Parathyroid adenoma (tissue), 2 donors: ENCODE results near the gene GRIK3.

ENCODE experiments used
- H2AFZ ChIP-seq: fragments of 300-600 bp; sonication (generic); one replicate; pipeline ENCODE4 v1.7.0; 2017; ENCODE audit warnings: antibody characterized with exemption, mild to moderate bottlenecking
- H3K27ac ChIP-seq: fragments of 300-600 bp; sonication (generic); one replicate; pipeline ENCODE4 v1.7.0; 2017
- H3K27me3 ChIP-seq: fragments of 300-600 bp; sonication (generic); one replicate; pipeline ENCODE4 v1.7.0; 2017; ENCODE audit warnings: low read length; ENCODE audit not compliant: control insufficient read depth, insufficient read depth
- H3K36me3 ChIP-seq: fragments of 300-600 bp; sonication (generic); one replicate; pipeline ENCODE4 v1.7.0; 2017; ENCODE audit warnings: low read length; ENCODE audit not compliant: control insufficient read depth, insufficient read depth
- H3K4me1 ChIP-seq: fragments of 300-600 bp; sonication (generic); one replicate; pipeline ENCODE4 v1.7.0; 2017; ENCODE audit warnings: control low read depth
- H3K4me2 ChIP-seq: fragments of 300-600 bp; sonication (generic); one replicate; pipeline ENCODE4 v1.7.0; 2017; ENCODE audit warnings: low read length
- H3K4me3 ChIP-seq: fragments of 300-600 bp; sonication (generic); one replicate; pipeline ENCODE4 v1.7.0; 2017; ENCODE audit warnings: low read depth, low read length
- H3K79me2 ChIP-seq: fragments of 300-600 bp; sonication (generic); one replicate; pipeline ENCODE4 v1.7.0; 2017; ENCODE audit warnings: control low read depth
- H3K9ac ChIP-seq: fragments of 300-600 bp; sonication (generic); one replicate; pipeline ENCODE4 v1.7.0; 2017; ENCODE audit warnings: mild to moderate bottlenecking
- H3K9me3 ChIP-seq: fragments of 300-600 bp; sonication (generic); one replicate; pipeline ENCODE4 v1.7.0; 2017; ENCODE audit warnings: low read length; ENCODE audit not compliant: control insufficient read depth
- TF ChIP-seq, protein P1 (sequence below): fragments of 300-600 bp; sonication (generic); IDR thresholded peaks from one replicate; pipeline ENCODE4 v1.7.0; 2017; ENCODE audit warnings: antibody characterized with exemption, mild to moderate bottlenecking
- donor health status: primary hyperparathyroidism.

The GRIK3 gene

DNA sequence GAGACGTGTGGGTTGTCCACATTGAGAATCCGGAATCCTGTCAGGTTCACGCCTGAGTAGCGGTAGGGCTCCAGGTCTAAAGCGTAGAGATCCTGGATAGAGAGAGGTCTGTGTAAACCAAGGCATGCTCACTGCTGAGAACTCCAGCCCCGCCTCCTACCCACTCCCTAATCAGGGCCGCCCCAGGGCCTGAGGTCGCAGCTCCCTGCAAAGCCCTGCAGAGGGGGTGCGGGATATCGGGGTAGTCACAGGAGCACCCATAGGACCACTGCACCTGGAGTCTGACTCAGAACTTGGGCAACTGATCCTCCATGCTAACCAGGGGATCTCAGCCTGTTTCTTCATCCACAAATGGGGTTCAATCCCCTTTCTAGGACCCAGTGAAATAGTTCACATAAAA, 174.4 kb downstream of the GRIK3 start:
- no peak overlapping the region for H3K4me3 ChIP-seq
- no peaks in the 10 kb centered on the region for H3K27me3 ChIP-seq
- H3K9ac ChIP-seq: no peak overlapping the region
- no peak overlapping the region for H3K4me2 ChIP-seq
- no peaks in the 10 kb centered on the region for H3K9me3 ChIP-seq
- no peaks in the 10 kb centered on the region for H3K4me1 ChIP-seq
- no peak overlapping the region for H3K27ac ChIP-seq
- H3K36me3 ChIP-seq: no peaks in the 10 kb centered on the region
- H3K79me2 ChIP-seq: no peaks in the 10 kb centered on the region
- TF ChIP-seq, protein P1, sequence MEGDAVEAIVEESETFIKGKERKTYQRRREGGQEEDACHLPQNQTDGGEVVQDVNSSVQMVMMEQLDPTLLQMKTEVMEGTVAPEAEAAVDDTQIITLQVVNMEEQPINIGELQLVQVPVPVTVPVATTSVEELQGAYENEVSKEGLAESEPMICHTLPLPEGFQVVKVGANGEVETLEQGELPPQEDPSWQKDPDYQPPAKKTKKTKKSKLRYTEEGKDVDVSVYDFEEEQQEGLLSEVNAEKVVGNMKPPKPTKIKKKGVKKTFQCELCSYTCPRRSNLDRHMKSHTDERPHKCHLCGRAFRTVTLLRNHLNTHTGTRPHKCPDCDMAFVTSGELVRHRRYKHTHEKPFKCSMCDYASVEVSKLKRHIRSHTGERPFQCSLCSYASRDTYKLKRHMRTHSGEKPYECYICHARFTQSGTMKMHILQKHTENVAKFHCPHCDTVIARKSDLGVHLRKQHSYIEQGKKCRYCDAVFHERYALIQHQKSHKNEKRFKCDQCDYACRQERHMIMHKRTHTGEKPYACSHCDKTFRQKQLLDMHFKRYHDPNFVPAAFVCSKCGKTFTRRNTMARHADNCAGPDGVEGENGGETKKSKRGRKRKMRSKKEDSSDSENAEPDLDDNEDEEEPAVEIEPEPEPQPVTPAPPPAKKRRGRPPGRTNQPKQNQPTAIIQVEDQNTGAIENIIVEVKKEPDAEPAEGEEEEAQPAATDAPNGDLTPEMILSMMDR: no peak
- H2AFZ ChIP-seq: no peak overlapping the region

DNA sequence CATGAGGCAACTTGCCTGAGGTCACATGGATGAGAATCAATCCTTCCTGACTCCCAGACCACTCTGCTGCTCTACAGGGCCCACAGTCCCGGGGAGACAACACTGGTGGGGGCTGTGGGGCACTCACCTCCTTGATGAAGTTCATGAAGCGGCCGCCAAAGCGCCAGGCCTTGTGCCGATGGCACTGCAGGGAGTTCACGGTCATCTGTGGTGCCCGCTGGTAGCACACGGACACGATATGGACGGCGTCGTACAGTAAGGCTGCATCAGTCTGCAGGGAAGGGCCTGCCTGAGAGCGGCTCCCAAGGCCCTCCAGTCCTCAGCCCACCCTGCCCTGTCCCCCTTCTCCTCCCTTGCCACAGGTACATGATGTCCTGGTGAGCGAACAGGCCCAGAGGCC, 175.3 kb downstream of the GRIK3 start:
- Histone ChIP-seq H3K27me3 (no peaks in the 10 kb centered on the region), H3K36me3 (no peaks in the 10 kb centered on the region), H3K79me2 (no peaks in the 10 kb centered on the region), H2AFZ (no peak overlapping the region), H3K4me3 (no peak overlapping the region), H3K9ac (no peak overlapping the region), H3K27ac (no peak overlapping the region), H3K4me2 (no peak overlapping the region), H3K4me1 (no peaks in the 10 kb centered on the region), H3K9me3 (no peaks in the 10 kb centered on the region)
- TF ChIP-seq, protein P1: no peak

- no peaks in the 10 kb centered on the region for H3K79me2 ChIP-seq
- H3K4me2 ChIP-seq: no peak overlapping the region
- TF ChIP-seq, protein P1: no peak
- H2AFZ ChIP-seq: no peak overlapping the region
- no peaks in the 10 kb centered on the region for H3K9me3 ChIP-seq
- H3K27me3 ChIP-seq: no peaks in the 10 kb centered on the region
- no peak overlapping the region for H3K27ac ChIP-seq
- H3K4me1 ChIP-seq: no peaks in the 10 kb centered on the region
- H3K9ac ChIP-seq: no peak overlapping the region
- no peaks in the 10 kb centered on the region for H3K36me3 ChIP-seq
- no peak overlapping the region for H3K4me3 ChIP-seq
Observed at GRCh38 chr1:36858553-36858952, 175.8 kb downstream of the GRIK3 start.

GRCh38 chr1:36857754-36858153, 176.6 kb downstream of the GRIK3 start:
- no peaks in the 10 kb centered on the region for H3K27me3 ChIP-seq
- H3K9me3 ChIP-seq: no peaks in the 10 kb centered on the region
- no peak overlapping the region for H2AFZ ChIP-seq
- no peak overlapping the region for H3K4me2 ChIP-seq
- H3K4me3 ChIP-seq: no peak overlapping the region
- TF ChIP-seq, protein P1: no peak
- H3K4me1 ChIP-seq: no peaks in the 10 kb centered on the region
- no peak overlapping the region for H3K27ac ChIP-seq
- no peak overlapping the region for H3K9ac ChIP-seq
- H3K36me3 ChIP-seq: no peaks in the 10 kb centered on the region
- H3K79me2 ChIP-seq: no peaks in the 10 kb centered on the region

DNA sequence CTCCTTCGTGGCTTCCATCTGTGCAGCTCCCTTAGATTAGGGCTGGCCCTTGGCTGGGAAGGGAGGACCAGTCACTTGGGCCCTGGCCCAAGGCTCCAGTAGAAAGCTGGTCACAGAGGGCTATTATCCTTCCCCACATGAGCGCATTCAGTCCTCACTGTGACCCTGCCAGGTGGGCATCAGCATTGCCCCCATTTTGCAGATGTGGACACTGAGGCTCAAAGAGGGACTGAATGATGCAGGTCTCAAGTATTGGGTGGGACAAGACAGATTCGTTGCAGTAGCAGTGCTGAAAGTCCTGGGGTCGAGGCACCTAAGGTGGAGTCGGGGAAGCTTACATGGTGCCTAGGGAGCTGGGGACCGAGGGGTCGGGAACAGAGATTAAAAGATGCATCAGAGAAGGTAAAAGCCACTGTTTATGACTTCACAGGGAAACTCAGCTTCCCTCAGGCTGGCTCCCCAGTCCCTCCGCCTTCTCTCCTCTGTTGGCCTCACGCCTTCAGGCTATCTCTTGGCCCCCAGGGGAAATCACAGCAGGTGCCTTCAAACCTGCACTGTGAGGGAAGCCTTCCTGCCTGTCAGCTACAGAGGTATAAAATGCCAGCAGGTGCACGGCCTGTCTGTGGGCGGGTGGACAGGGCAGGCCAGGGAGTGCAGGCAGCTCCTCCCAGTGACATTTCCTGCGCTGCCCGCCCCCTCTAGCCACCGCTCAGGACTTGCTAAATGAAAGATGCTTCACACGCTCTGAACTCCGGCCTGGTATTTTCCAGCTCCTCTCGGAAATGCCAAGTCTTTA, 178.4 kb downstream of the GRIK3 start:
- H3K4me1 ChIP-seq: no peaks in the 10 kb centered on the region
- H3K79me2 ChIP-seq: no peaks in the 10 kb centered on the region
- no peaks in the 10 kb centered on the region for H3K36me3 ChIP-seq
- TF ChIP-seq, protein P1: no peak
- H2AFZ ChIP-seq: no peak overlapping the region
- H3K27ac ChIP-seq: no peak overlapping the region
- no peak overlapping the region for H3K4me2 ChIP-seq
- H3K4me3 ChIP-seq: no peak overlapping the region
- H3K9me3 ChIP-seq: no peaks in the 10 kb centered on the region
- H3K9ac ChIP-seq: no peak overlapping the region
- H3K27me3 ChIP-seq: no peaks in the 10 kb centered on the region
